ENCODE results near the gene CRTAC1.

CRTAC1 gene

DNA sequence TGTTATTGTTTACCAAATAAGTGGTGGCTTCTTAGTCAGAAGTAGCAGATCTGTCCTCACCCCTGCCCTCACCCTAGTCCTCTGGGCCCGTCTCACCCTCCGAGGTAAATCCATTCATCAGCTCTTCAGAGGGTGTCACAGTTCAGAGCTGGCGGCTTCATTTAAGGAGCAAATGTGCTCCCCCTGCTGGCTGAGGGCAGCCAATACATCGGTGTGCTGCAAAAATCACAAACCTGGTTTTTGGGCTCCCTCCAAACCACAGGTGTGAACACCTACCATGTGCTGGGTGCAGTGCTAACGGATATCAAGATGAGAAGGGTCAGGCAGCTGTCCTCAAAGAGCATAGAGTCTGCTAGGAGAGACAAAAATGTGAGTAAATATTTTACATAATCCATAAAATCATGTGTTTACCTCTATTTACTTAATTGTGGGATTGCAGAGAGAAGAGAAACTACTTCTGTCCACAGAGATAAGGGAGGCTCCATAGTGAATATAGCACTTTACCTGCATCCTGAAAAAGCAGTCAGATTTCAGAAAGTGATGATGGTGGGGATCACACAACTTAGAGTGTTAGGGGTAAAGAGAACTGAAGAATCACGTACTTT, 15.5 kb upstream of the CRTAC1 start:
- Mint-ChIP-seq H3K27me3 (peaks cover 33% of the 10 kb centered on the region), H3K4me3 (no peak overlapping the region), H3K4me1 (peaks cover 8% of the 10 kb centered on the region), H3K36me3 (ENCODE audit: insufficient read depth) (no peaks in the 10 kb centered on the region), H3K9me3 (peaks cover 5% of the 10 kb centered on the region), H3K27ac (ENCODE audit: low read depth) (no peak overlapping the region)
- DNase-seq (ENCODE audit: low spot score in 2 of 2) (peak; percentile 27 to 38), ATAC-seq (replicated peaks; ENCODE audit: extremely low read depth, poor library complexity, severe bottlenecking) (peak; percentile 68)

DNA sequence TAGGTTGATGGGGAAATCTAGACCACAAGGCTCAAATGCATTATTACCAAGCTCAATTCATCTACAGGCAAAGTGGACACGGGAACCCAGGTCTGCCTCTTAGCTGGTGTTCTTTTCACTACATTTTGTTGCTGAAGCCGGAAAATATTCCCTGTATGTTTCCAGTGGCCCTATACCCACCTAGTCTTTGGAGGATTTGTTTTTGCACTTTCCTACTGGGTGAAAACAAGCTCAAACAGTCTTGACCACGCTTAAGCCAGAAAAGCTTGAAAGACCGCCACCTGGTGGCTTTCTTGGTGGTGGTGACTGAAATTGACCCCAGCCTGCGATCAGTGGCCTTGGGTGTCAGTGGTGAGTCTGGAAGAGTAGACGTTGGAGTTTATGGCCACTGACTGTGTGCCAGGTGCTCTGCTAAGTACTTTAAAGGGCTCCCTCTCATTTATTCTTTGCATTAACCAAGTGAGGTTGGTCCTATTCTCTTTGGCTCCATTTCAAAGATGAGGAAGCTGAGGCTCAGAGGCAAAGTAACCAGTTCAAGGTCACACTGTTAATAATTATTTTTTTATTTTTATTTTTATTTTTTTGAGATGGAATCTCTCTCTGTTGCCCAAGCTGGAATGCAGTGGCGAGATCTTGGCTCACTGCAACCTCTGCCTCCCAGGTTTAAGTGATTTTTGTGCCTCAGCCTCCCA, 11.1 kb upstream of the CRTAC1 start:
- no peak for DNase-seq (ENCODE audit: low spot score in 2 of 2)
- Mint-ChIP-seq H3K27ac (ENCODE audit: low read depth) (no peak overlapping the region), H3K4me1 (peaks cover 8% of the 10 kb centered on the region), H3K4me3 (no peak overlapping the region), H3K27me3 (peaks cover 74% of the 10 kb centered on the region), H3K36me3 (ENCODE audit: insufficient read depth) (no peaks in the 10 kb centered on the region), H3K9me3 (peaks cover 5% of the 10 kb centered on the region)
- ATAC-seq (replicated peaks; ENCODE audit: extremely low read depth, poor library complexity, severe bottlenecking), result no peak

DNA sequence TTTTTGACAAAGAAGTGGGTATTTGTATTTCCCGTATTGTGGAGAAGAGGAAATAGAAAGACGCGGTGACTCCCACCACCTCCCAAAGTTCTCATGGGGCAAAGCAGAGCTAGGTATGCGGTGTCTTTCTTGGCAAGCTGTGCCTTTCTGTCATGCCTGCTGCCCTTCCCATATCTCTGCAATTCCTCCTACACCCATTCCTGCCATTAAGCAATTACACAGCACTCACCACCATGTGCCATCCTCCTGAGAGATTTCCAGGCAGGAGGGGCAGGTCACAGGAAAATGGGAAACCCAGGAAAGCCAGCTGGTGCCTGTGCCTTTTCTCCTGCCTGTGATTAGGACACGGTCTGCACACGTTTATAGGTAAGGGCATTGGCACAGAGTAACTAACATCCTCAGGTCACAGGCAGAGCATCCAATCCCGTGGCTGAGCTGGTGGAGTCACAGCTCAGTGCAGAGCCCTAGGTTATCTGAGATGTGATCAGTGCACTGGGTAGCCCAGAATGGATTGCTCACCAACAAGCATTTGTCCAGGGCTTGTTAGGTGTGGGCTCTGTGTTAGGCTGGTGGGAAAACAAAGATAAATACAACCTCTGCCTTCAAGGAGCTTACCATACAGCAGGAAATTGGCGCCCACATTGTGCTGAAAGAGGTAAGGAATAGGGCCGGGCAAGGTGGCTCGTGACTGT, 9.4 kb upstream of the CRTAC1 start:
- DNase-seq (ENCODE audit: low spot score in 2 of 2) (no peak), ATAC-seq (replicated peaks; ENCODE audit: extremely low read depth, poor library complexity, severe bottlenecking) (no peak)
- no peak overlapping the region for H3K27ac Mint-ChIP-seq (ENCODE audit: low read depth)
- no peaks in the 10 kb centered on the region for H3K9me3 Mint-ChIP-seq
- H3K36me3 Mint-ChIP-seq (ENCODE audit: insufficient read depth), result no peaks in the 10 kb centered on the region
- peaks cover 90% of the 10 kb centered on the region for H3K27me3 Mint-ChIP-seq
- H3K4me1 Mint-ChIP-seq, result no peaks in the 10 kb centered on the region
- no peak overlapping the region for H3K4me3 Mint-ChIP-seq

DNA sequence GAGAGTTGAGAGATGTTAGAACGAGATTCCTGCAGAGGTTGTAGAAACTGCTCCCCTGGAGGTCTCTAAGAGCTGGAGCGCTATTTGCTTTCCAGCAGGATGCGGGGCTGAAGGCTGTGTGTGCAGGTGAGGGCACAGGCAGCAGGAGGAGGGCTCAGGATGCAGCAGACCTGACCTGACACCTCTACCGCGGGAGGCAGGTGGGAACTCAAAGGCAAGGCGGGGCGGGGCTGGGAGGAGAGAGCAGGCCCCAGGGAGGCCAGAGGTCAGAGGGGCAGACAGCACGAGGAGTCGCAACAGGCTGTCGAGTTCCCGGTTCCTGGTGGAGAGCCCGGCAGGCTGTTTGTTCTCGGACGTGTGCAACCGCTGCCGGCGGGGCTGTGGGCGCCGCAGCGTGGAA, 7.9 kb upstream of the CRTAC1 start:
- Mint-ChIP-seq H3K27ac (ENCODE audit: low read depth) (no peak overlapping the region), H3K36me3 (ENCODE audit: insufficient read depth) (no peaks in the 10 kb centered on the region), H3K9me3 (no peaks in the 10 kb centered on the region), H3K4me1 (no peaks in the 10 kb centered on the region), H3K4me3 (no peak overlapping the region), H3K27me3 (peaks cover 93% of the 10 kb centered on the region)
- no peak for ATAC-seq (replicated peaks; ENCODE audit: extremely low read depth, poor library complexity, severe bottlenecking)
- no peak for DNase-seq (ENCODE audit: low spot score in 2 of 2)

DNA sequence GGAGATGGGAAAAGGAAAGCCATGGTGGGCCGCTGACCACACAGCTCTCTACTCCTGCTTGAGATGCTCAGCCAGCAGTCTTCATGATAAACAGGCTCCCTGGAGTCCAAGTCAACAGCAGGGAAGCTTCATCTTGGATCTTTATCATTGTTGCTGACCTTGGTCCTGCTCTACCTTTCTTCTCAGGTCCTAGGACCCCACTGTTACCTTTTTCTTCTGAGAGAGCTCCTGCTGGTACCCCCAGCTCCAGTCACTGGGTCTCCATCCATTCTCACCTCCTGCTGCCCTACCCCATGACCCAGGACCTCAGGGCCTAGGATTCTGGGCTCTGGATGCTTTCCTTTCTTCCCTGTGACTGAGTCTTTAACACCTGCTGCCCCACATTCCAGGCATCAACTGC, 5.2 kb upstream of the CRTAC1 start:
- no peaks in the 10 kb centered on the region for H3K9me3 Mint-ChIP-seq
- no peak for ATAC-seq (replicated peaks; ENCODE audit: extremely low read depth, poor library complexity, severe bottlenecking)
- H3K36me3 Mint-ChIP-seq (ENCODE audit: insufficient read depth), result no peaks in the 10 kb centered on the region
- peaks cover 90% of the 10 kb centered on the region for H3K27me3 Mint-ChIP-seq
- no peak overlapping the region for H3K4me3 Mint-ChIP-seq
- DNase-seq (ENCODE audit: low spot score in 2 of 2), result no peak
- no peaks in the 10 kb centered on the region for H3K4me1 Mint-ChIP-seq
- H3K27ac Mint-ChIP-seq (ENCODE audit: low read depth), result no peak overlapping the region

DNA sequence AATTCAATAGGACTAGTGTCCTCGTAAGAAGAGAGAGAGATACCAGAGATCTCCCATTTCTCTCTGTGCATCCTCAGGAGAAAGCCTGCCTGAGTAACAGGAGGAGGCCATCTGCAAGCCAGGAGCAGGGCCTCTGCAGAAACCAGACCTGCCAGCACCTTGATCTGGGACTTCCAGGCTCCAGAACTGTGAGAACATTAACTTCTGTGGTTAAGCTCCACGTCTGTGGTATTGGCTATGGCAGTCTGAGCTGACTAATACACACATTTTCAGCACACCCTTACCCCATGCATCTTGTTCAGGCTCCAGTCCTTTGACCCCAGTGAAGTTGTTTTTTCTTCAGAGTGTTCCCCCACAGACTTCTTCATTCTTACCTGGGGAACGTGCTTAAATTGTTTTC, 3.1 kb upstream of the CRTAC1 start:
- H3K27me3 Mint-ChIP-seq, result peaks cover 84% of the 10 kb centered on the region
- peaks cover 8% of the 10 kb centered on the region for H3K4me1 Mint-ChIP-seq
- no peak overlapping the region for H3K27ac Mint-ChIP-seq (ENCODE audit: low read depth)
- H3K9me3 Mint-ChIP-seq, result no peaks in the 10 kb centered on the region
- DNase-seq (ENCODE audit: low spot score in 2 of 2) (no peak), ATAC-seq (replicated peaks; ENCODE audit: extremely low read depth, poor library complexity, severe bottlenecking) (no peak)
- no peaks in the 10 kb centered on the region for H3K36me3 Mint-ChIP-seq (ENCODE audit: insufficient read depth)
- H3K4me3 Mint-ChIP-seq, result no peak overlapping the region

DNA sequence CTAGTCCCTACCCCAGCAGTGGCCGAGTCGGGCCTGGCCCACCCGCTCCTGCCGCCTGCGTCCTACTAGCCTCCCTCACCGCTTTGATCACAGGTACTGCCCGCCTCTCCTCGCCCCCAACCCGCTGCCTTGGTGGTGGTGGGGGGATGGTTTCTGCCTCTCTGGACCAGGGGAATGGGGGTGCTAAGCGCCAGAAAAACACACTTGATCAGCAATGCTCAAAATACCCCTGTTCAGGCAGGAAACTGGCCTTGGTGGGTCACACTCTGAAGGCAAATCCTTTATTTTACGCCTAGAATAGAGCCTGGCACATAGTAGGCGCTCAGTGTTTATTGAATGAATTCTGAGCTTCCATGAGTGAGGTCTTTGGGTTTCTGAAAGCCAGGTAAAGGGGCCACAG, 1.0 kb upstream of the CRTAC1 start:
- Mint-ChIP-seq H3K27me3 (peaks cover 83% of the 10 kb centered on the region), H3K4me1 (peaks cover 8% of the 10 kb centered on the region), H3K36me3 (ENCODE audit: insufficient read depth) (peaks cover 1% of the 10 kb centered on the region), H3K9me3 (no peaks in the 10 kb centered on the region), H3K27ac (ENCODE audit: low read depth) (no peak overlapping the region), H3K4me3 (no peak overlapping the region)
- ATAC-seq (replicated peaks; ENCODE audit: extremely low read depth, poor library complexity, severe bottlenecking), result no peak
- no peak for DNase-seq (ENCODE audit: low spot score in 2 of 2)

DNA sequence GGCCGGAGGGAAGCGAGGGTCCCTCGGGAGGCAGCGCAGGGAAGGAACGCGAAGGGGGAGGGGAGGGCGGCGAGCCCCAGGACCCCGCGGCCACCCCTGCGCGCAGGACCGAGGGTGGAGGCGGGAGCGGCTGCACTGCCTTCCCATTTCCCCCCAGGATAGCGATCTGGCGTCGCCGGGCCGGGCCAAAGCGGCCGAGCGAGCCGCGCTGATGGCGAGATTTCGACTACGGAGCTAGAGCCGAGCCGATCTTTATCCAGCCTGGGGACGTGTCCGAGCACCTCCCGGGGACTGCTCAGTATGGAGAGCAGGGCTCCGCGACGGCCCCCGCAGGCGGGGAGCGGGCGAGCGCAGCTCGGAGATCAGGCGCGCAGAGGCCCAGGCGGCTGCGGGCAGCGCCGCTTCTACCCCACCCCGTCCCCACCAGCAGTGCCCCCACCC, 590 bp upstream of the CRTAC1 start:
- no peak for ATAC-seq (replicated peaks; ENCODE audit: extremely low read depth, poor library complexity, severe bottlenecking)

DNA sequence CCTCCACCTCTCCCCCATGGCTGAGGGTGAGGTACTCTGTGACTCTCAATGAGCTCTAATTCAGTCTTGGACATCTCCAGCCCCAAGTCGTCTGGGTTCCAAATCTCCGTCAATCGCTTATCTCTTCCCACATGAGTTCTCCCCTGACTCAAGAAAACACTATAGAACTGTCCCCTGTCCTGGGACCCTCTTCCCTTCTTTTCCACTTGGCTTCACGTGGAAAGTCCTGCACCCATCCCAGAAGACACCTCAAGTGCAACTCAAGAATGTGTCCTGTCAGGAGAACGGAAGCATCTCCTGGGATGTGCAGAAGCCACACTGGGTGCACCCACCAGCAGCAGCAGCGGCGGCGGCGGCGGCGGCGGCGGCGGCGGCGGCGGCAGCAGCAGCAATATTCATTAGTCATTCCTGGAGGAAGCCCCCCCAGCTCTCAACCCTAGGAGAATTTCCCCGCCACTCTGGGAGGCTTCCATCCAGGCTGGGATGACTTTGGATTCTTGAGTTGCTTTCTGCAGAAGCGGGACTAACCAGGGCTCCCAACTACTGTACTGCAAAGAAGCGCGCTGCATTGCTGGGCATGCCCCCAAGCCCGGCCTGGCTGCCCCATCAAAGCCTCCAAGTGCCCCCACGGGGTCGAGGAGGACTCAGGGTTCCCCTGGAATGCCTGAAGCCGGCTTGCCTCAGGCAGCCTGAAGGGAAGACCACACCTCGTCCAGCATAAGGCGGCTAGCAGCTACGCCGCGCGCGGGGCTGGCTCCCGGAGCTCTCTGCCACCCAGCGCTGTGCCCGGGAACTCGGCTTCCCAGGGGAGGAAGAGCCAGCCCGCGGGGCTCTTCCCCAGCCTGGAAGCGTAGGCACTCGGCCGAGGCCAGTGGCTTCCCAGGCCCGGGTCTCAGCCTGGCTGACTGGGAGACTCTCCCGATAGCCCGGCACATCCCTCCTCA, 1.0 kb downstream of the CRTAC1 start:
- H3K27ac Mint-ChIP-seq (ENCODE audit: low read depth), result no peak overlapping the region
- no peak for DNase-seq (ENCODE audit: low spot score in 2 of 2)
- ATAC-seq (replicated peaks; ENCODE audit: extremely low read depth, poor library complexity, severe bottlenecking), result no peak
- H3K4me3 Mint-ChIP-seq, result no peak overlapping the region
- H3K36me3 Mint-ChIP-seq (ENCODE audit: insufficient read depth), result peaks cover 1% of the 10 kb centered on the region
- H3K27me3 Mint-ChIP-seq, result peaks cover 77% of the 10 kb centered on the region
- peaks cover 8% of the 10 kb centered on the region for H3K4me1 Mint-ChIP-seq
- no peaks in the 10 kb centered on the region for H3K9me3 Mint-ChIP-seq

More for the DNA sequence above, 590 bp upstream of the CRTAC1 start:
- Mint-ChIP-seq H3K9me3 (no peaks in the 10 kb centered on the region), H3K27ac (ENCODE audit: low read depth) (no peak overlapping the region), H3K36me3 (ENCODE audit: insufficient read depth) (peaks cover 1% of the 10 kb centered on the region), H3K4me1 (peaks cover 8% of the 10 kb centered on the region), H3K27me3 (peaks cover 83% of the 10 kb centered on the region), H3K4me3 (no peak overlapping the region)
- DNase-seq (ENCODE audit: low spot score in 2 of 2), result no peak

DNA sequence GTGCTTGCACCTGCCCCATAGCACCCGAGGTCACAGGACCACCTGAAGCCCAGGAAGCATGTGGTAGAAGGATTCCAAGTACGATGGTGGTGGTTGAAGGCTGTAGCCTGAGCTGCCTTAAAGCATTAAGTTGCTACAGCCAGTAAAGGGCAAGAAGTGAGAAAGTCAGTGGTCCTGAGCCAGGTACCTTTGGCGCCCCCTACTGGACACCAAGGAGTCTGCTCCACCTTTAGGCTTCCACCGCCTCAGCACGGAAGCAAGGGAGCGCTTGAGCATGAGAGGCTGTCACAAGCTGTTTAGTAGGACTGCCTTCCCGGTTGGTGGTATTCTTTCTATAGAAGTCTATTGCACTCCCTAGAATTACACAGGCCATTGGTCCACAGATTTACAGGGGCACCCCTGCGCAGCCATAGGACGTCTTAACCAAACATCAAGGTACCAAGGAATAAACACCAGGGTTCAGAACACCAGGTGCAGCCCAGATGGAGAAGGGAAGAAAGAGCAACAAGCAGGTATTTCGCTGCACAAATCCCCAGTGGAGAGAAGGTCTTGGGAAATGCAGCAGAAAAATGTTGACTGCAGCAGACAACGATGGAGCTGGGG, 2.2 kb downstream of the CRTAC1 start:
- peaks cover 68% of the 10 kb centered on the region for H3K27me3 Mint-ChIP-seq
- peak; percentile 49 for ATAC-seq (replicated peaks; ENCODE audit: extremely low read depth, poor library complexity, severe bottlenecking)
- DNase-seq (ENCODE audit: low spot score in 2 of 2), result peak; percentile 25 to 45
- H3K27ac Mint-ChIP-seq (ENCODE audit: low read depth), result no peak overlapping the region
- H3K4me1 Mint-ChIP-seq, result peaks cover 8% of the 10 kb centered on the region
- H3K36me3 Mint-ChIP-seq (ENCODE audit: insufficient read depth), result peaks cover 1% of the 10 kb centered on the region
- peak overlapping the region; percentile 15 for H3K4me3 Mint-ChIP-seq
- no peaks in the 10 kb centered on the region for H3K9me3 Mint-ChIP-seq

DNA sequence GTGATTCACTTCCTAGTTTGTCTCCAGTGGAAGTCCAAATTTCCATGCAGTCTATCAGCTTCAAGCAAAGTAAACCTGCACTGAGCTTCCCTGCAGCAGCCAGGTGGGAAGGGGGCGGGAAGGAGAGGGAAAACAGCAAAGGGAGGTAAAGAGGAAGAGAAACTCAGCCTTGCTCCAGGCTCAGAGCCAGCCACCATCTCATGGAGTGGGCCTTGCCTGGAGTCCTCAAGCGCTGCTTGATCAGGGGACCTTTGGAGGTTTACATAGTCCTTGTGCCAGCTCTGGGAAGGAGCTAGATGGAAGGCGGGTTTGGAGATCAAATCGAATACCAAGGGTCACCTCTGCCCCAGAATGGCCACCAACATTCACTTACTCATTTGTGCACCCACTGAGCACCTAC, 7.4 kb downstream of the CRTAC1 start:
- peaks cover 59% of the 10 kb centered on the region for H3K27me3 Mint-ChIP-seq
- DNase-seq (ENCODE audit: low spot score in 2 of 2) (no peak), ATAC-seq (replicated peaks; ENCODE audit: extremely low read depth, poor library complexity, severe bottlenecking) (no peak)
- no peaks in the 10 kb centered on the region for H3K4me1 Mint-ChIP-seq
- H3K4me3 Mint-ChIP-seq, result no peak overlapping the region
- H3K27ac Mint-ChIP-seq (ENCODE audit: low read depth), result no peak overlapping the region
- no peaks in the 10 kb centered on the region for H3K9me3 Mint-ChIP-seq
- peaks cover 1% of the 10 kb centered on the region for H3K36me3 Mint-ChIP-seq (ENCODE audit: insufficient read depth)

DNA sequence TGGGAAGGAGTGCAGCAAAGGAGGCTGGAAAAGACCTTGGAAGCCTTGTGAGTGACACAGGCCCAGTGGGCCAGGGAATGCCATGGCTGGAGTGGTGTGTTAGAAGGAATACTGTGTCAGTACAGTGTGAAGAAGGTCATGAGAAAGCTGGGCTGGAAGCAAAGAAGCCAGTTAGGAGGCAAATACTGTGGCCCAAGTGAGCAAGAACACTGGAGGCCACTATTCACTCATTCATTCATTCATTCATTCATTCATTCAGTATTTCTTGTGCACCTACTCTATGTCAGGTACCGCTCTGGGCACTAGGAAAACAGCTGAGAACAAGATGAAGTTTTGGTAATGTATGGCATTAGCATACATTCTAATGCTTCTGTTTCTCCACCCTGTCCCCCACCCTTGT, 9.6 kb downstream of the CRTAC1 start:
- H3K4me3 Mint-ChIP-seq, result no peak overlapping the region
- H3K4me1 Mint-ChIP-seq, result no peaks in the 10 kb centered on the region

More for the DNA sequence above, 9.6 kb downstream of the CRTAC1 start:
- Mint-ChIP-seq H3K27ac (ENCODE audit: low read depth) (no peak overlapping the region), H3K36me3 (ENCODE audit: insufficient read depth) (no peaks in the 10 kb centered on the region), H3K27me3 (peaks cover 54% of the 10 kb centered on the region), H3K9me3 (no peaks in the 10 kb centered on the region)
- no peak for ATAC-seq (replicated peaks; ENCODE audit: extremely low read depth, poor library complexity, severe bottlenecking)
- DNase-seq (ENCODE audit: low spot score in 2 of 2), result no peak
